ENCODE measurements around the gene DNAJC15. TPM values are rescaled to one million over a fixed set of nuclear protein-coding genes. Genes with fewer than 3 reads are reported as not detected.

DNAJC15 gene
- total and polyA plus RNA-seq, 2 of the 4 experiments (the other 2 are of a cell fraction) = 7.0 to 22.0 TPM

DNA sequence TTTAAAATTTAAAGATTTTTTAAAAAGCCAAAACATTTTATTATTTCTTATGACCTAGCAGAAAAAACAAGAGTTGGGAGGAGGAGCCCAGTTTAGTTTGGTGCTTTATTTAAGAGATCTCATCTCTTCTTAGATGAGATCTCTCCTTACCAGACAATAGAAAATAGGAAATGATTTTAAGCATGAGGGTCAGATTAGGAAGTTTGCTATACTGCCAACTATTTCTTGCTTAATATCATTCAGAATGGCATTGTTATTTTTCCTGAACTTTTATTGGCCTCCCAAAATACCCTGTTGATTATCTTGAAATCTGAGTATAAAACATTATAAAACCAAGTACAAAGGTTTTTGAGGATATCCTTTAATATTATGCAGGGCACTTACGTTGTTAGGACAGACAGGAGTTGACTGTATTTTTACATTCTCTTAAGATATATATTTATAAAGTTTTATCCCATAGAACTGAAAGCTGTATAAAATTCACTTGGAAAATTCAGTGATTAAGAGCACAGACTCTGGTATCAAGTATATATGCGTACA lies 56.1 kb downstream of the DNAJC15 start:
- TF ChIP-seq SMC3 (IDR thresholded peaks at IDR 0.05; ENCODE audit: low read depth, low read length) (no peak), NFE2L2 (IDR thresholded peaks at IDR 0.05; ENCODE audit: low read depth, low read length) (no peak), CEBPB (IDR thresholded peaks at IDR 0.05; ENCODE audit: low read depth, low read length) (no peak), POLR2A (IDR thresholded peaks at IDR 0.05; ENCODE audit: low read depth, low read length) (no peak), MAZ (IDR thresholded peaks at IDR 0.05; ENCODE audit: borderline replicate concordance, low read depth, low read length) (no peak)
- Histone ChIP-seq H2BK120ac (ENCODE audit: low read depth, low read length) (no peak overlapping the region), H3K23ac (ENCODE audit: low read depth, low read length) (no peak overlapping the region), H2BK20ac (ENCODE audit: low read depth, low read length) (no peak overlapping the region), H4K8ac (ENCODE audit: low read depth in 2 of 2, low read length in 2 of 2) (no peak overlapping the region), H3K14ac (replicated peaks; ENCODE audit: low read depth, low read length) (no peak overlapping the region), H2BK5ac (ENCODE audit: low read depth, low read length, poor library complexity, severe bottlenecking) (no peak overlapping the region), H3K27ac (ENCODE audit: insufficient read depth, low read length) (no peak overlapping the region), H3K36me3 (ENCODE audit: control insufficient read depth, insufficient read depth, low read length) (no peaks in the 10 kb centered on the region), H2BK15ac (ENCODE audit: low read depth, low read length) (no peak overlapping the region), H3K79me1 (ENCODE audit: low read depth in 1 of 2, low read length in 2 of 2) (peaks cover 20 to 23% of the 10 kb centered on the region in 2 experiments), H4K5ac (ENCODE audit: low read depth, low read length) (no peak overlapping the region), H4K20me1 (ENCODE audit: insufficient read depth, low read length) (no peaks in the 10 kb centered on the region), H3K56ac (ENCODE audit: extremely low read depth, insufficient read depth, low read length) (no peak overlapping the region), H4K91ac (ENCODE audit: insufficient read depth, low read depth, low read length) (no peak overlapping the region), H2AFZ (replicated peaks; ENCODE audit: low read length, poor library complexity) (no peak overlapping the region), H3K4me2 (ENCODE audit: low read depth, low read length) (no peak overlapping the region), H2AK5ac (ENCODE audit: low read depth, low read length) (no peak overlapping the region), H3K9ac (ENCODE audit: low read depth, low read length) (no peak overlapping the region), H3K9me1 (ENCODE audit: insufficient read depth, low read length) (0 out of 2 replicates have a peak, but pooled peaks cover 2% of the 10 kb centered on the region), H3K18ac (ENCODE audit: low read depth, low read length) (no peak overlapping the region), H3K4me3 (ENCODE audit: insufficient read depth, low read depth, low read length) (no peak overlapping the region), H3K4me1 (ENCODE audit: control insufficient read depth, insufficient read depth, low read length) (peaks cover 4% of the 10 kb centered on the region), H3K9me3 (ENCODE audit: control insufficient read depth, insufficient read depth, low read length) (no peaks in the 10 kb centered on the region), H3K4ac (ENCODE audit: low read depth, low read length) (no peak overlapping the region), H3K27me3 (ENCODE audit: control insufficient read depth, insufficient read depth, low read length) (no peaks in the 10 kb centered on the region), H2AK9ac (replicated peaks; ENCODE audit: low read depth, low read length, poor library complexity) (no peak overlapping the region)
- no peak for ATAC-seq (ENCODE audit: low read depth)
- ChIA-PET POLR2A (ENCODE audit: unreplicated experiment) (no interaction called here), CTCF (no interaction called here)
- BruUV-seq (replicated peaks) = no TSS peak
- no CpG with 5 or more reads among the region's 2 CpGs for WGBS, 2 experiments (ENCODE audit: extremely low coverage in 2 of 2, insufficient read length in 1 of 2)
- no peak for DNase-seq
- dilution Hi-C loops (cut with HindIII; ENCODE audit: low sequenced_read_pairs, unreplicated experiment) (no loop called here), intact Hi-C loops (cut with micrococcal nuclease) (no loop called here), in situ Hi-C loops (cut with MboI; ENCODE audit: low sequenced_read_pairs) (no loop called here)
